NT2/D1 (cell line): ENCODE results near the gene EEFSEC.

Experiments
- SUZ12 ChIP-seq: IDR thresholded peaks from 2 replicates; pipeline ENCODE4 v1.6.1; 2011; ENCODE audit not compliant: insufficient read length, insufficient read depth; ENCODE audit errors: extremely low read depth
- YY1 ChIP-seq: IDR thresholded peaks from 2 replicates; pipeline ENCODE4 v1.6.1; 2011; ENCODE audit not compliant: insufficient read length, insufficient read depth
- ZNF274 ChIP-seq: IDR thresholded peaks from 2 replicates; pipeline ENCODE4 v1.6.1; 2011; ENCODE audit warnings: mild to moderate bottlenecking, low read depth, low read length

- no peak for TF ChIP-seq YY1
- no peak for TF ChIP-seq SUZ12
- TF ChIP-seq ZNF274: no peak
These were observed 167.5 kb downstream of the EEFSEC start for GRCh38 chr3:128320551-128321340.
